K562 (cell line): ENCODE data around the gene ELF5. TPM values are rescaled to one million over a fixed set of nuclear protein-coding genes. Genes with fewer than 3 reads are reported as not detected.

ENCODE experiments used
- ATAC-seq: fragments of 200-7000 bp; cut with Tn5 transposase; 3 replicates; pipeline ENCODE4 v1.9.1; 2020; ENCODE audit warnings: moderate library complexity
- BruUV-seq: library from RNA; stranded (reverse); fragments of 400-500 nt; replicated peaks from 2 replicates; lab custom pipeline; 2021; lab: Mats Ljungman, UMichigan
- CTCF ChIA-PET: fragments of 300-600 bp; formaldehyde crosslinking; extraction: SDS; loops from one replicate; lab custom pipeline; 2021; ENCODE audit warnings: low intra/inter-chr PET ratio; lab: Yijun Ruan, JAX
- POLR2A ChIA-PET: fragments of 300-600, 350-650 bp; sonication (Branson Sonifier 250); formaldehyde crosslinking; extraction: SDS; loops from one replicate; lab custom pipeline; 2021; ENCODE audit warnings: antibody characterized with exemption, inconsistent platforms; lab: Yijun Ruan, JAX
- DNase-seq, 4 experiments: peaks; one replicate each; pipeline versions ENCODE4 v3.0.0 to v3.0.0-alpha.2; 2011 to 2018; ENCODE audit warnings: low spot score in 3 of 4, mixed read lengths in 3 of 4; ENCODE audit errors: extremely low read depth in 1 of 4
- FAIRE-seq: peaks from 2 replicates; lab custom pipeline; 2011; peaks lifted over from hg19 to GRCh38; lab: Jason Lieb, UNC
- H2AFZ ChIP-seq: 2 replicates; pipeline ENCODE4 v1.6.0; 2011; ENCODE audit warnings: low read depth, low read length, control low read depth, inconsistent platforms
- H3K27ac ChIP-seq: fragments of 200-600 bp; 3 replicates; pipeline ENCODE4 v1.8.0; 2011; ENCODE audit warnings: low read depth, mild to moderate bottlenecking, control low read depth, inconsistent platforms, low read length, moderate library complexity, mixed read lengths; ENCODE audit errors: extremely low read depth
- H3K27me3 ChIP-seq, 2 experiments: fragments of 300-600 bp in 1 of 2; 2 replicates in 1 of 2; 3 replicates in 1 of 2; pipeline versions ENCODE4 v1.6.0 to v1.8.0; 2011; ENCODE audit warnings: inconsistent platforms in 2 of 2, low read length in 2 of 2, mild to moderate bottlenecking in 1 of 2, mixed read lengths in 1 of 2, moderate library complexity in 1 of 2; ENCODE audit not compliant: control insufficient read depth in 2 of 2, insufficient read depth in 2 of 2
- H3K36me3 ChIP-seq: fragments of 300-600 bp; 3 replicates; pipeline ENCODE4 v1.8.0; 2011; ENCODE audit warnings: mild to moderate bottlenecking, low read length, inconsistent platforms; ENCODE audit not compliant: control insufficient read depth, insufficient read depth
- H3K4me1 ChIP-seq, 2 experiments: fragments of 200-600 bp in 1 of 2; replicated peaks in 1 of 2; 2 replicates in 1 of 2; 3 replicates in 1 of 2; pipeline versions ENCODE4 v1.5.1 to v1.8.0; 2011; ENCODE audit warnings: inconsistent platforms in 2 of 2, low read length in 2 of 2, mild to moderate bottlenecking in 1 of 2, mixed read lengths in 1 of 2, moderate library complexity in 1 of 2; ENCODE audit not compliant: control insufficient read depth in 2 of 2, insufficient read depth in 2 of 2
- H3K4me2 ChIP-seq: 2 replicates; pipeline ENCODE4 v1.6.1; 2011; ENCODE audit warnings: low read length, control low read depth, inconsistent platforms, mixed read lengths; ENCODE audit not compliant: insufficient read depth
- H3K4me3 ChIP-seq: fragments of 200-600 bp; sonication (generic), shearing (Covaris generic); 2 replicates; pipeline ENCODE4 v1.5.1; 2016; ENCODE audit warnings: control low read depth, inconsistent platforms
- H3K79me2 ChIP-seq: fragments of 200-600 bp; 3 replicates; pipeline ENCODE4 v1.8.0; 2011; ENCODE audit warnings: low read length, inconsistent platforms; ENCODE audit not compliant: control insufficient read depth, insufficient read depth
- H3K9ac ChIP-seq, 2 experiments: 2 replicates each; pipeline versions ENCODE4 v1.6.0 to v1.6.1; 2011; ENCODE audit warnings: low read depth in 2 of 2, low read length in 2 of 2, control low read depth in 1 of 2, inconsistent platforms in 1 of 2, mild to moderate bottlenecking in 1 of 2, mixed read lengths in 1 of 2; ENCODE audit not compliant: insufficient read depth in 1 of 2
- H3K9me1 ChIP-seq: one replicate; pipeline ENCODE4 v1.6.0; 2011; ENCODE audit warnings: inconsistent platforms, mild to moderate bottlenecking, low read length, moderate library complexity; ENCODE audit not compliant: control insufficient read depth, insufficient read depth
- H3K9me3 ChIP-seq: replicated peaks from 2 replicates; pipeline ENCODE4 v1.5.1; 2011; ENCODE audit warnings: low read depth, low read length, inconsistent platforms; ENCODE audit not compliant: control insufficient read depth, insufficient read depth
- H4K20me1 ChIP-seq: replicated peaks from 2 replicates; pipeline ENCODE4 v1.6.1; 2011; ENCODE audit warnings: low read length, inconsistent platforms, mixed read lengths; ENCODE audit not compliant: control insufficient read depth, insufficient read depth
- IRF1 ChIP-seq: sonication (generic); formaldehyde crosslinking; IDR thresholded peaks from 2 replicates; pipeline ENCODE4 v1.8.0; 2022; ENCODE audit warnings: missing genetic modification reagents, mild to moderate bottlenecking, borderline replicate concordance
- MTA2 ChIP-seq: fragments of 450-650 bp; IDR thresholded peaks from 2 replicates; pipeline ENCODE4 v1.6.1; 2016; ENCODE audit warnings: low read depth
- NR2C1 ChIP-seq, 2 experiments: fragments of 450-650 bp; IDR thresholded peaks; 2 replicates each; pipeline ENCODE4 v1.6.1; 2017; ENCODE audit warnings: mild to moderate bottlenecking in 2 of 2, antibody characterized with exemption in 1 of 2, inconsistent platforms in 1 of 2, missing compliant biosample characterization in 1 of 2, missing genetic modification characterization in 1 of 2
- SPI1 ChIP-seq: IDR thresholded peaks from 2 replicates; pipeline ENCODE4 v1.6.1; 2011; ENCODE audit warnings: low read depth, low read length, control low read depth, borderline replicate concordance
- TCFL5 ChIP-seq: fragments of 250-450 bp; sonication (Bioruptor Pico); conservative IDR thresholded peaks from 2 replicates; pipeline ENCODE4 v1.6.1; 2021; ENCODE audit warnings: mild to moderate bottlenecking, moderate library complexity, matching md5 sums
- WGBS: fragments of 100-300 bp; shearing (Covaris generic); methylation state at CpG from one replicate; pipeline ENCODE4 v1.1.6; 2016; ENCODE audit warnings: low coverage, mixed read lengths; ENCODE audit not compliant: insufficient coverage; ENCODE audit errors: missing lambda C conversion rate; 5-methylcytosine and 5-hydroxymethylcytosine counted together
- in situ Hi-C: fragments of 300-500 bp; cut with MboI; formaldehyde crosslinking; loops from 4 replicates; pipeline ENCODE4 v1.15.0; 2018; ENCODE audit warnings: inconsistent platforms, mixed read lengths
- intact Hi-C: fragments of 100-400 bp; cut with micrococcal nuclease; formaldehyde crosslinking; loops from 2 replicates; pipeline ENCODE4 v1.14.2; 2022
- polyA plus RNA-seq, 8 experiments: library from polyadenylated mRNA; depleted of rRNA in 4 of 8; stranded (reverse) in 5 of 8; unstranded in 3 of 8; fragments of >200 nt; fragmentation: Nextera tagmentation in 2 of 8; fragmentation: Illumina TruSeq in 1 of 8; extraction: Ambion mirVana in 2 of 8; extraction: Trizol in 1 of 8; gene quantifications; 2 replicates each; pipeline versions ENCODE4 v1.2.1 to v1.2.3, GENCODE V29; 2011 to 2014; ENCODE audit warnings: inconsistent platforms in 1 of 8, missing spikeins in 1 of 8
- total RNA-seq, 7 experiments: library from RNA; depleted of rRNA in 6 of 7; stranded (reverse); fragments of >200 nt in 6 of 7; fragmentation: Illumina TruSeq in 2 of 7; extraction: Trizol in 2 of 7; gene quantifications; 2 replicates each; pipeline versions ENCODE4 v1.2.1 to v1.2.3, GENCODE V29; 2011 to 2021; ENCODE audit warnings: low replicate concordance in 1 of 7
- TF ChIP-seq, protein P1 (sequence below): fragments of 450-650 bp; formaldehyde crosslinking; IDR thresholded peaks from 2 replicates; pipeline ENCODE4 v1.4.0; 2022; ENCODE audit warnings: mild to moderate bottlenecking, moderate library complexity

Gene ELF5
- total and polyA plus RNA-seq, 9 of the 15 experiments (the other 6 are each of a cell fraction or from before 2014, with no cell fraction given), result not detected

DNA sequence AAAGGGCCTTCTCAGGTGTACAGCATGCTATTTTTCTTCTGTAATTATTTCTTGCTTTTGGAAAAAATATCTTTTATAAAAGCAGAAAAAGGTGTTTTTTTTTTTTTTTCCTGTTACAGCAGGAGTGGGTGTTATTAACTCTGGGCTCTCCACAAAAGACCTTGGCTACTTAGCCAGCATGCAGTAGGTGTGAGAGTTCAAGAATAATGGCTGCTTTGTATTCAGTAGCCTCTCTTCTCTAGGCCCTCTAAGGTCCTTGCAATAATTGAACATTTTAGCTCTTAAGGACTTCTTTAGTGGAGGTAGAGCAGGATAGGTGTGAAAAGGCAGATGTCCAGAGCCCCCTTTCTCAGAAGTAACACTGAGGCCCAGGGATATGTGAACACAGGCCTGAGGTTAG is 3.4 kb downstream of the ELF5 start (continued):
- no peak for TF ChIP-seq TCFL5 (CRISPR knock-in tag)
- no peak for TF ChIP-seq IRF1
- TF ChIP-seq MTA2, result no peak

GRCh38 chr11:34509336-34509876 is 4.2 kb downstream of the ELF5 start:
- no peak for DNase-seq
- H3K4me1 ChIP-seq, result peaks cover 0 to 3% of the 10 kb centered on the region in 2 experiments; a peak in 1 of 5 replicates
- no peaks in the 10 kb centered on the region for H3K27me3 ChIP-seq
- ChIA-PET CTCF (no interaction called here), POLR2A (no interaction called here)
- H3K9ac ChIP-seq, result no peak overlapping the region
- H3K27ac ChIP-seq, result no peak overlapping the region
- H4K20me1 ChIP-seq, result no peaks in the 10 kb centered on the region
- no peaks in the 10 kb centered on the region for H3K9me1 ChIP-seq
- H2AFZ ChIP-seq, result no peak overlapping the region
- in situ Hi-C loops, result no loop called here
- no peaks in the 10 kb centered on the region for H3K36me3 ChIP-seq
- WGBS, result 2% methylated on average over 5 of the region's 5 CpGs
- H3K4me2 ChIP-seq, result no peak overlapping the region
- TF ChIP-seq, protein P1, sequence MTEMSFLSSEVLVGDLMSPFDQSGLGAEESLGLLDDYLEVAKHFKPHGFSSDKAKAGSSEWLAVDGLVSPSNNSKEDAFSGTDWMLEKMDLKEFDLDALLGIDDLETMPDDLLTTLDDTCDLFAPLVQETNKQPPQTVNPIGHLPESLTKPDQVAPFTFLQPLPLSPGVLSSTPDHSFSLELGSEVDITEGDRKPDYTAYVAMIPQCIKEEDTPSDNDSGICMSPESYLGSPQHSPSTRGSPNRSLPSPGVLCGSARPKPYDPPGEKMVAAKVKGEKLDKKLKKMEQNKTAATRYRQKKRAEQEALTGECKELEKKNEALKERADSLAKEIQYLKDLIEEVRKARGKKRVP (CRISPR knock-in tag), result no peak
- TF ChIP-seq SPI1 (peak; percentile 87), NR2C1 (IDR thresholded peaks at IDR 0.05) (no peak), NR2C1 (tag; IDR thresholded peaks at IDR 0.05) (peak; percentile 32; the same call in 1 of the 2 replicates)
- TF ChIP-seq, all 486 proteins: peak for 2
- ATAC-seq, result no peak
- BruUV-seq, result no TSS peak
- Histone ChIP-seq H3K4me3 (no peak overlapping the region), H3K79me2 (no peaks in the 10 kb centered on the region), H3K9me3 (no peaks in the 10 kb centered on the region)
- intact Hi-C loops, result no loop called here
- no peak for FAIRE-seq
